OCI-LY7 (cell line): Measurements from ENCODE around the gene RNF220.

Experiments
- EZH2phosphoT487 ChIP-seq: fragments of 200-600 bp; sonication (generic); IDR thresholded peaks from 2 replicates; pipeline ENCODE4 v1.6.1; 2018; ENCODE audit warnings: low read depth, borderline replicate concordance, mild to moderate bottlenecking, mixed run types, antibody characterized with exemption, low read length, moderate library complexity, mixed read lengths
- TF ChIP-seq, protein P1 (sequence below): fragments of 200-600 bp; sonication (generic); conservative IDR thresholded peaks from 2 replicates; pipeline ENCODE4 v1.5.1; 2014; ENCODE audit warnings: mild to moderate bottlenecking, antibody characterized with exemption, low read length, moderate library complexity, mixed read lengths

DNA sequence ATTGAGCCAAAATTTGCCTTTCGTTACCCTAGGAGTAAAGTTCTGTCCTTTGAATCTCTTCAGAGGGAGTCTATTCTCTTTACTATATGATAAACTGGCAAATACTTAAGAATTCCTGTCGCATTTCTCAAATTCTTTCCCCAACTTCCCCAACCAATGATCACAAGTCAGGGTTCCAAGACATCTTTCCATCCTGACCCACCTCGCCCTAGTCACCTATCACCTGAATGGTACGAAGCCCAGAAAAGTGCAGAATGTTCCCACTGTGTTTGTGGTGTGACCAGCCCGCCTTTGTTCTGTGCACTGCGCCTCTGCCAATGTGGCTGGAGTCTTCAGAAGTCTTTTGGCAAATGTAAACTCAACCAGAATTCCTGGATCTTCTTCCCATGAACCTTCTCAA is 132.5 kb downstream of the RNF220 start:
- TF ChIP-seq, protein P1, sequence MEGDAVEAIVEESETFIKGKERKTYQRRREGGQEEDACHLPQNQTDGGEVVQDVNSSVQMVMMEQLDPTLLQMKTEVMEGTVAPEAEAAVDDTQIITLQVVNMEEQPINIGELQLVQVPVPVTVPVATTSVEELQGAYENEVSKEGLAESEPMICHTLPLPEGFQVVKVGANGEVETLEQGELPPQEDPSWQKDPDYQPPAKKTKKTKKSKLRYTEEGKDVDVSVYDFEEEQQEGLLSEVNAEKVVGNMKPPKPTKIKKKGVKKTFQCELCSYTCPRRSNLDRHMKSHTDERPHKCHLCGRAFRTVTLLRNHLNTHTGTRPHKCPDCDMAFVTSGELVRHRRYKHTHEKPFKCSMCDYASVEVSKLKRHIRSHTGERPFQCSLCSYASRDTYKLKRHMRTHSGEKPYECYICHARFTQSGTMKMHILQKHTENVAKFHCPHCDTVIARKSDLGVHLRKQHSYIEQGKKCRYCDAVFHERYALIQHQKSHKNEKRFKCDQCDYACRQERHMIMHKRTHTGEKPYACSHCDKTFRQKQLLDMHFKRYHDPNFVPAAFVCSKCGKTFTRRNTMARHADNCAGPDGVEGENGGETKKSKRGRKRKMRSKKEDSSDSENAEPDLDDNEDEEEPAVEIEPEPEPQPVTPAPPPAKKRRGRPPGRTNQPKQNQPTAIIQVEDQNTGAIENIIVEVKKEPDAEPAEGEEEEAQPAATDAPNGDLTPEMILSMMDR, result no peak
- no peak for TF ChIP-seq EZH2phosphoT487
